ENCODE data around the gene ERC2.

- no peak for TF ChIP-seq CTCF (IDR thresholded peaks at IDR 0.05)
- TF ChIP-seq POLR2A (IDR thresholded peaks at IDR 0.05), result no peak
These were observed 366.2 kb downstream of the ERC2 start for GRCh38 chr3:56102032-56102431.
